Measurements from ENCODE around the gene REXO1. TPM values are rescaled to one million over a fixed set of nuclear protein-coding genes. Genes with fewer than 3 reads are reported as not detected.

The REXO1 gene
- total RNA-seq, 2 donors from 2014 or later: 41.4 to 46.5 TPM

DNA sequence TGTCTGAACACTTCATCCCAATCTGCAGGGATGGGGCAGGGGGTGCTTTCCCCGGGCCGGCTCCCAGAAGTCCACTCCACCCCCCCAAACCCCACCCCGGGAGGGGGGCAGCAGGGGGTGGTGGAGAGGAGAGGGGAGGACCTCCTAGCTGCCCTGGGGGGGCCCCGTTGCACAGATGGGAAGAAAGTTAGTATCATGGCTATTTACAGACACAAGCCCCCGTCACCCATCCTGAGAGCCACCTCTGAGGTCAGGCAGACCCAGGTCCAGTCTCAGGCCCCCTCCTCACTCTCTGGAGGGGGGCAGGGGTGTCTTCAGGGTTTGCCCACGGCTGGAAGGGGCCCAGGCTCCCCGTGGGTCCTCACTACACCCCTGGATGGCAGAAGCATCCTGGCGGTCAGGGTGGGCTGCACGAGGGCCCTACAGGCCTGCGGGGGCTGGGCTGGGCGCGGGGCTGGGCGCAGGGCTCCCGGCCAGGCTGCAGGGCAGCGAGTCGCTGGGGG, 5.8 kb upstream of the REXO1 start:
- no peak for ATAC-seq (replicated peaks in 1 of 2)
- Mint-ChIP-seq H3K4me1 (ENCODE audit: low read depth) (peaks cover 63% of the 10 kb centered on the region), H3K4me3 (no peak overlapping the region), H3K36me3 (ENCODE audit: insufficient read depth in 2 of 2) (no peaks in the 10 kb centered on the region), H3K27ac (no peak overlapping the region), H3K27me3 (ENCODE audit: low read depth) (no peaks in the 10 kb centered on the region), H3K9me3 (no peaks in the 10 kb centered on the region)
- DNase-seq: no peak

- Mint-ChIP-seq H3K4me1 (ENCODE audit: low read depth) (peaks cover 60% of the 10 kb centered on the region), H3K36me3 (ENCODE audit: insufficient read depth in 2 of 2) (no peaks in the 10 kb centered on the region), H3K4me3 (peak overlapping the region; percentile 70 to 81)
Observed at GRCh38 chr19:1853295-1854038, 5.2 kb upstream of the REXO1 start.

GRCh38 chr19:1852581-1853128, 4.4 kb upstream of the REXO1 start:
- peaks cover 57% of the 10 kb centered on the region for H3K4me1 Mint-ChIP-seq (ENCODE audit: low read depth)
- ATAC-seq (replicated peaks in 1 of 2) (no peak), DNase-seq (no peak)
- H3K27ac Mint-ChIP-seq: no peak overlapping the region
- no peaks in the 10 kb centered on the region for H3K36me3 Mint-ChIP-seq (ENCODE audit: insufficient read depth in 2 of 2)
- H3K27me3 Mint-ChIP-seq (ENCODE audit: low read depth): no peaks in the 10 kb centered on the region
- H3K9me3 Mint-ChIP-seq: no peaks in the 10 kb centered on the region
- peak overlapping the region; percentile 37 to 81 for H3K4me3 Mint-ChIP-seq

More at GRCh38 chr19:1853295-1854038, 5.2 kb upstream of the REXO1 start:
- Mint-ChIP-seq H3K27ac (peak overlapping the region; percentile 88), H3K9me3 (no peaks in the 10 kb centered on the region), H3K27me3 (ENCODE audit: low read depth) (no peaks in the 10 kb centered on the region)
- ATAC-seq (replicated peaks in 1 of 2) (peak; percentile 24 to 37), DNase-seq (peak; percentile 90 to 92)

DNA sequence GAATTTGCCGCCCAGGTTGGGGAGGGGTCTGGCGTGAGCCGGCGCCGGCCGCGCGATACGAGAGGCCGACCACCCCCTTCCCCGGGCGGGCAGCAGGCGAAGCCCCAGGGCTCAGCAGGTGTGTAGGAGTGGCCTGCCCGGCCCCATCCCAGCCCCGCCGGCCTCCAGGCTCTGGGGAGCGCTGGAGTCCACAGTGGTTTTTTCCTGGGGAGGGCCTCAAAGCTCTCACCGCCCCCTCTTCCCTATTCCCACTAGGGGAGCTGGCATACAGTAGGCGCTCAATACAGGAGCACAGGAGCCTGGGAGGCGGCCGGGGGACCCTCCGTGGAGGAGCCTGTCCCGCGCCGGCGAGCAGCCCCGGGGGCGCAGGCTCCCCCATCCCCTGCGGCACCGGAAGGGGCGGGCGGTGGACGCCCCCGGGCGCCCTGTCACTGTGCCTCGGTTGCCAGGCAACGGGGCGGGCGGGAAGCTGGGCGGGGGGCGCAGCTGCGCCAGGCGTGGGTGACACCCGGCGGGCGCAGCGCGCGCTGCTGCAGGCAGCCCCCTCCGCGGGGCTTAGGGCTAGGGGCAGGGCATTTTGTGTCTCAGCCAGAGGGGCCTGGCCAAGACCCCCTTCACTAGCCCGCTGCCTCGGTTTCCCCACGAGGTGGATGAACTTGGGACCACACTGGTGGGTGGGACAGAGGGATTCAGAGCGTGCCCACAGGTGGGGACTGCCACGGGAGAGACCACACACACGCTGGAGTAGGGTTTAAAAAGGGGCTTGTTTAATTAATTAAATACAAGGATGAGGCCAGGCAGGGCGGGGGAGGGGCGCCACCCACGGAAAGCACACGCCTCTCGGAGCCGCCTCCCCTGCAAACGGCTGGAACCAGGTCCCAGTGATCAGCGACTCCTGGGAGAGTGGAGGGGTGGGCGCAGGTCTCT, 3.6 kb upstream of the REXO1 start:
- no peaks in the 10 kb centered on the region for H3K9me3 Mint-ChIP-seq
- peaks cover 65% of the 10 kb centered on the region for H3K4me1 Mint-ChIP-seq (ENCODE audit: low read depth)
- DNase-seq (peak; percentile 56 to 66), ATAC-seq (replicated peaks in 1 of 2) (peak in 1 of 2 donors; percentile 2)
- no peak overlapping the region for H3K27ac Mint-ChIP-seq
- no peaks in the 10 kb centered on the region for H3K27me3 Mint-ChIP-seq (ENCODE audit: low read depth)
- peak overlapping the region; percentile 37 to 73 for H3K4me3 Mint-ChIP-seq
- peaks cover 0 to 1% of the 10 kb centered on the region in 2 donors for H3K36me3 Mint-ChIP-seq (ENCODE audit: insufficient read depth in 2 of 2)

- no peaks in the 10 kb centered on the region for H3K27me3 Mint-ChIP-seq (ENCODE audit: low read depth)
- H3K4me1 Mint-ChIP-seq (ENCODE audit: low read depth): peaks cover 67% of the 10 kb centered on the region
- peaks cover 0 to 4% of the 10 kb centered on the region in 2 donors for H3K36me3 Mint-ChIP-seq (ENCODE audit: insufficient read depth in 2 of 2)
- no peak overlapping the region for H3K27ac Mint-ChIP-seq
- DNase-seq (no peak), ATAC-seq (replicated peaks in 1 of 2) (no peak)
- H3K4me3 Mint-ChIP-seq: peak overlapping the region; percentile 29 to 73
- H3K9me3 Mint-ChIP-seq: no peaks in the 10 kb centered on the region
Observed at GRCh38 chr19:1850809-1851653, 2.7 kb upstream of the REXO1 start.

- Mint-ChIP-seq H3K27ac (no peak overlapping the region), H3K4me1 (ENCODE audit: low read depth) (peaks cover 67% of the 10 kb centered on the region)
Observed at GRCh38 chr19:1849886-1850398, 1.7 kb upstream of the REXO1 start.

DNA sequence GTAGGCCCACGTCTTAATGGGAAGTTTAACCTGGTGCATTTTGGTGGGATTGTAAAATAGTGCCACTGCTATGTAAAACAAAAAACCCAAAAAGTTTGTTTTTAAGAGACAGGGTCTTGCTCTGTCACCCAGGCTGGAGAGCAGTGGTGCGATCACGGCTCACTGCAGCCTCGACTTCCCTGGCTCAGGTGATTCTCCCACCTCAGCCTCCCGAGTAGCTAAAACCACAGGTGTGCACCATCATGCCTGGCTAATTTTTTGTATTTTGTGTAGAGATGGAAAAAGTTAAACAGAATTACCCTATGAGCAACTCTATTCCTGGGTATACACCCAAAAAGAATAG, 820 bp upstream of the REXO1 start:
- Mint-ChIP-seq H3K27ac (peak overlapping the region; percentile 95), H3K4me1 (ENCODE audit: low read depth) (peaks cover 65% of the 10 kb centered on the region), H3K27me3 (ENCODE audit: low read depth) (no peaks in the 10 kb centered on the region), H3K4me3 (peak overlapping the region in 1 of 2 donors; percentile 73), H3K9me3 (no peaks in the 10 kb centered on the region), H3K36me3 (ENCODE audit: insufficient read depth in 2 of 2) (peaks cover 0 to 5% of the 10 kb centered on the region in 2 donors)
- no peak for DNase-seq
- ATAC-seq (replicated peaks in 1 of 2): no peak

More at GRCh38 chr19:1849886-1850398, 1.7 kb upstream of the REXO1 start:
- no peaks in the 10 kb centered on the region for H3K9me3 Mint-ChIP-seq
- no peak for DNase-seq
- ATAC-seq (replicated peaks in 1 of 2): no peak
- H3K36me3 Mint-ChIP-seq (ENCODE audit: insufficient read depth in 2 of 2): peaks cover 0 to 5% of the 10 kb centered on the region in 2 donors
- H3K27me3 Mint-ChIP-seq (ENCODE audit: low read depth): no peaks in the 10 kb centered on the region
- H3K4me3 Mint-ChIP-seq: peak overlapping the region in 1 of 2 donors; percentile 73

DNA sequence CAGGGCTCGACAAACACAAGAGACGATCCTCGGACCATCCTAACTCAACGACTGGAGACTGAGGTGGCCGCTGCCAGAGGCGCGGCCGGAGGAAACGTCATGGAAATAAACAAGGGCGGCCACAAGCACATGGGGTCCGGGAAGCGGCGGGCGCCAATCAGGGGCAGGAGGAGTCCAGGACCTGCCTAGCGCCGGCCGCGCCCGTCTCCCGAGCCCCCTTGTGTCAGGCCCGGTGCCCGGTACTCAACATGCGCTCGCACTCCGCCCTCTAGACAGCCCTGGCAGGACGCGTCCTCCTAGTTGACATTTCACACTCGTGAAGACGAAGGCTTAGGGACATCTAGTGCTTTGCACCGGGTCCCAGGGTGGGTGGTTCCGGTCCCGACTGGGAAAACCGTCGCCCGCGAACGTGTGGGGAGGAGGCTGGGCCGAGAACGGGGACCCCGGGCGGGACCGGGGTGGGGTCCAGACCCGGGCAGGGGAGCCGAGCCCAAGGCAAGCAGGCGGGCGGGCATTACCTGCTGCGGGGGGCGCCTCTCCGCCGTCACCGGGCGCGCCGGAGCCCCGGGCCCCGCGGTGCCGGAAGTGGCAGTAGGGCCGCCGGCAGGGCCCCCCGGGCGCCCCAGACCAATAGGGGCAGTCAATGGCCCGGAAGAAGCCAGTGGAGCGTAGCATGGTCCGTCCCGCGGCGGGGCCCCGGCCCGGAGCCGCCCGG, 442 bp downstream of the REXO1 start:
- Mint-ChIP-seq H3K4me1 (ENCODE audit: low read depth) (peaks cover 57% of the 10 kb centered on the region), H3K27me3 (ENCODE audit: low read depth) (no peaks in the 10 kb centered on the region), H3K27ac (peak overlapping the region; percentile 96), H3K36me3 (ENCODE audit: insufficient read depth in 2 of 2) (peaks cover 0 to 5% of the 10 kb centered on the region in 2 donors), H3K4me3 (peak overlapping the region; percentile 88 to 93), H3K9me3 (no peaks in the 10 kb centered on the region)
- peak in 1 of 2 donors; percentile 39 for DNase-seq
- ATAC-seq (replicated peaks in 1 of 2): peak in 1 of 2 donors; percentile 40

DNA sequence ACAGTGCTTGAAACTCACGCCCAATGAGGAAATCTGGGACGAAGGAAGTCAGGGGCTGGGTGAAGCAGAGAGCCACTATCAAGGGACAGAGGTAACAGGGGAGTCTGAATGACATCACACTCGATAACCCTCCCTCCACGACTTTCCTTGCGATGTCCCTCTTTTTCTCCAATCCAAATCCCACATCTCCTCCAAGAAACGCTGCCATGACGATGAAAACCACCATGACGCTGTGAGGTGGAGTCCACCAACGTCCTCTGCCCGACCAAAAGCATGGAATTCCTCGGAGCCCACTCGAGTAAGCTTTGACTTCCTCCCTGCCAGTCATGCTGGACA, 967 bp downstream of the REXO1 start:
- Mint-ChIP-seq H3K27ac (peak overlapping the region; percentile 96), H3K9me3 (no peaks in the 10 kb centered on the region), H3K36me3 (ENCODE audit: insufficient read depth in 2 of 2) (peaks cover 0 to 5% of the 10 kb centered on the region in 2 donors), H3K27me3 (ENCODE audit: low read depth) (no peaks in the 10 kb centered on the region), H3K4me1 (ENCODE audit: low read depth) (peaks cover 59% of the 10 kb centered on the region), H3K4me3 (peak overlapping the region; percentile 88 to 93)
- no peak for DNase-seq
- no peak for ATAC-seq (replicated peaks in 1 of 2)

- Mint-ChIP-seq H3K9me3 (no peaks in the 10 kb centered on the region), H3K36me3 (ENCODE audit: insufficient read depth in 2 of 2) (peaks cover 0 to 5% of the 10 kb centered on the region in 2 donors), H3K4me1 (ENCODE audit: low read depth) (peaks cover 63% of the 10 kb centered on the region), H3K4me3 (peak overlapping the region; percentile 88 to 93), H3K27ac (peak overlapping the region; percentile 96), H3K27me3 (ENCODE audit: low read depth) (no peaks in the 10 kb centered on the region)
- no peak for DNase-seq
- ATAC-seq (replicated peaks in 1 of 2): no peak
Observed at GRCh38 chr19:1846517-1847204, 1.6 kb downstream of the REXO1 start.

GRCh38 chr19:1845642-1846041, 2.6 kb downstream of the REXO1 start:
- no peaks in the 10 kb centered on the region for H3K27me3 Mint-ChIP-seq (ENCODE audit: low read depth)
- peak overlapping the region; percentile 52 for H3K27ac Mint-ChIP-seq
- no peaks in the 10 kb centered on the region for H3K9me3 Mint-ChIP-seq
- ATAC-seq (replicated peaks in 1 of 2) (no peak), DNase-seq (no peak)
- peaks cover 0 to 5% of the 10 kb centered on the region in 2 donors for H3K36me3 Mint-ChIP-seq (ENCODE audit: insufficient read depth in 2 of 2)
- H3K4me1 Mint-ChIP-seq (ENCODE audit: low read depth): peaks cover 68% of the 10 kb centered on the region
- H3K4me3 Mint-ChIP-seq: peak overlapping the region; percentile 88 to 93
